HG02610 (cell line): ENCODE results near the gene CUL9.
A peak's percentile ranks its signal among the peaks of the same experiment; 100 is the strongest.
"Not testable (repeated sequence)": the region's sequence is repeated elsewhere in the genome, so short reads cannot be mapped to it uniquely, and the experiment has no call there.

ENCODE experiments used
- ATAC-seq: cut with Tn5 transposase; IDR thresholded peaks from one replicate; pipeline ENCODE4 v1.9.1; 2021; ENCODE audit warnings: mild to moderate bottlenecking, moderate library complexity; ENCODE audit not compliant: unreplicated experiment

CUL9 gene

GRCh38 chr6:43181942-43182860 lies at the start of gene CUL9:
Gene CUL9, plus strand, starts transcription at chr6:43182196. Its CDS starts 2,115 bp downstream, at chr6:43184311.
- peak; percentile 97 for ATAC-seq

GRCh38 chr6:43138267-43138666 lies 43.7 kb upstream of the CUL9 start:
- ATAC-seq, result no peak

GRCh38 chr6:43139973-43140372 lies 42.0 kb upstream of the CUL9 start:
- not testable (repeated sequence) for ATAC-seq

GRCh38 chr6:43141644-43142043 lies 40.4 kb upstream of the CUL9 start:
- no peak for ATAC-seq

GRCh38 chr6:43142101-43142500 lies 39.9 kb upstream of the CUL9 start:
- ATAC-seq, result no peak

GRCh38 chr6:43143235-43144128 lies 38.5 kb upstream of the CUL9 start:
- peak; percentile 77 for ATAC-seq

GRCh38 chr6:43144879-43145278 lies 37.1 kb upstream of the CUL9 start:
- ATAC-seq, result no peak

- ATAC-seq, result no peak
These were observed 35.7 kb upstream of the CUL9 start for GRCh38 chr6:43146261-43146660.

GRCh38 chr6:43146709-43147688 lies 35.0 kb upstream of the CUL9 start:
- ATAC-seq, result no peak

GRCh38 chr6:43147691-43148477 lies 34.1 kb upstream of the CUL9 start:
- no peak for ATAC-seq

GRCh38 chr6:43149265-43149664 lies 32.7 kb upstream of the CUL9 start:
- no peak for ATAC-seq

- no peak for ATAC-seq
These were observed 31.8 kb upstream of the CUL9 start for GRCh38 chr6:43150051-43150751.

- no peak for ATAC-seq
These were observed 22.4 kb upstream of the CUL9 start for GRCh38 chr6:43159599-43159998.

GRCh38 chr6:43163899-43164298 lies 18.1 kb upstream of the CUL9 start:
- no peak for ATAC-seq

- no peak for ATAC-seq
These were observed 11.5 kb upstream of the CUL9 start for GRCh38 chr6:43170417-43170930.

GRCh38 chr6:43170931-43171706 lies 10.9 kb upstream of the CUL9 start, which contains the start of gene SRF:
Gene SRF, plus strand, starts transcription at chr6:43171269. Its CDS starts 388 bp downstream, at chr6:43171657.
- ATAC-seq, result peak; percentile 60

GRCh38 chr6:43171707-43172103 lies 10.3 kb upstream of the CUL9 start:
- ATAC-seq, result no peak
